ENCODE data around the gene PAK6.
A peak's percentile ranks its signal among the peaks of the same experiment; 100 is the strongest.

The PAK6 gene

GRCh38 chr15:40282869-40283614 lies 44.2 kb downstream of the PAK6 start, which contains the start of gene ANKRD63:
Gene ANKRD63 (minus strand): TSS chr15:40283064. CDS start chr15:40282586, 478 bp downstream.
- peak within 1 kb of the TSS; percentile 52; the same call in 1 of the 2 replicates for H3K4me3 ChIP-seq (ENCODE audit: low read length)
- no peak for TF ChIP-seq ZNF274 (IDR thresholded peaks at IDR 0.05; ENCODE audit: low read depth, low read length)

GRCh38 chr15:40283615-40284300 lies 44.9 kb downstream of the PAK6 start:
- TF ChIP-seq ZNF274 (IDR thresholded peaks at IDR 0.05; ENCODE audit: low read depth, low read length): no peak
- H3K4me3 ChIP-seq (ENCODE audit: low read length): no peak overlapping the region

GRCh38 chr15:40285151-40285550 lies 46.3 kb downstream of the PAK6 start:
- H3K4me3 ChIP-seq (ENCODE audit: low read length): no peak overlapping the region
- TF ChIP-seq ZNF274 (IDR thresholded peaks at IDR 0.05; ENCODE audit: low read depth, low read length): no peak

DNA sequence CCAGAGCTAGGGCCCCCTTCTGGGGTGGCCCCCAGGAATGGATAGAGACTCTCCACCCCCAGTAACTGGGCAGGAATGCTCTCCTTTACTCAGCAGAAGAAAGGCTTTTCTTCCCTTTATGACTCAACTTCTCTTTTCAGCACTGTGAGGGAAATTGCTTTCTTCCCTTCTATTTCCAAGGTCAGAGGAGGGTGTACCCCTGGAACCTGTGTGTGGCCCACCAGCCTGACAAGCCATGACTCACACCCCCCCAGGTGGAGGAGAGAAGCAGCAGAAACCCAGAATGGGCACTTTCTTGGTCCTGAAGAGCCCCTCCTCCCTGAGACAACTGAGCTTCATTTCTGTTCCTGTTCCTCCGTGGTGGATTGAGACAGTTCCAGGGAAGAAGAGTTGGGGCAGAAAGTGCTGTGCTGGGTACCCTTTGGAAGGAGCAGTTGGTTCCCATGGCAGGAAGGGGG lies 46.7 kb downstream of the PAK6 start:
- TF ChIP-seq ZNF274 (IDR thresholded peaks at IDR 0.05; ENCODE audit: low read depth, low read length): no peak
- H3K4me3 ChIP-seq (ENCODE audit: low read length): no peak overlapping the region

DNA sequence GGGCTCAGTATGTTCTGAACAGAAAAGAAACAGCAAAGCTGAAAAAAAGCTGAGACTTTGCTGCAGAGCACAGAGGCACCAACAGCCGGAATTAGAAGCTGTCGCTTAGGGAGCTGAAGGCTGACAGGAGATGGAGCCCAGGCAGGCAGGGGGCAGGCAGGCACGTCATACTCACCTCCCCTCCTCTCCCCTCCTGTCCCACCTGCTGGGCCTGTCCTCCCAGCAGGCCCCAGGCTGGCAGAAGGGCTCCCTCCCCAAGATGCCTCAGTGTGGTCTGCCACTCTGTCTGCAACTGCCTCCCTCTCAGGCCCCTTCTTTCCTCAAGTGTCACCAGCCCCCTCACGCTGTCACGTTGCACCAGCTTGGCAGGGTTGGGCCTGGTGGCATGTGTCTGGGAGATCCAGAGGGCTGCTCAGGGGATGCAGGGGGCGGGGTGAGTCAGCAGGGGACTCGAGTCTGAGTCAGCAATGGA lies 47.2 kb downstream of the PAK6 start:
- no peak for TF ChIP-seq ZNF274 (IDR thresholded peaks at IDR 0.05; ENCODE audit: low read depth, low read length)
- H3K4me3 ChIP-seq (ENCODE audit: low read length): no peak overlapping the region

GRCh38 chr15:40286794-40287193 lies 47.9 kb downstream of the PAK6 start:
- no peak for TF ChIP-seq ZNF274 (IDR thresholded peaks at IDR 0.05; ENCODE audit: low read depth, low read length)
- H3K4me3 ChIP-seq (ENCODE audit: low read length): no peak overlapping the region

GRCh38 chr15:40287505-40287904 lies 48.6 kb downstream of the PAK6 start:
- TF ChIP-seq ZNF274 (IDR thresholded peaks at IDR 0.05; ENCODE audit: low read depth, low read length): no peak
- no peak overlapping the region for H3K4me3 ChIP-seq (ENCODE audit: low read length)

- no peak overlapping the region for H3K4me3 ChIP-seq (ENCODE audit: low read length)
- TF ChIP-seq ZNF274 (IDR thresholded peaks at IDR 0.05; ENCODE audit: low read depth, low read length): no peak
Observed at GRCh38 chr15:40287968-40288367, 49.1 kb downstream of the PAK6 start.

GRCh38 chr15:40289140-40289775 lies 50.4 kb downstream of the PAK6 start:
- no peak for TF ChIP-seq ZNF274 (IDR thresholded peaks at IDR 0.05; ENCODE audit: low read depth, low read length)
- no peak overlapping the region for H3K4me3 ChIP-seq (ENCODE audit: low read length)

DNA sequence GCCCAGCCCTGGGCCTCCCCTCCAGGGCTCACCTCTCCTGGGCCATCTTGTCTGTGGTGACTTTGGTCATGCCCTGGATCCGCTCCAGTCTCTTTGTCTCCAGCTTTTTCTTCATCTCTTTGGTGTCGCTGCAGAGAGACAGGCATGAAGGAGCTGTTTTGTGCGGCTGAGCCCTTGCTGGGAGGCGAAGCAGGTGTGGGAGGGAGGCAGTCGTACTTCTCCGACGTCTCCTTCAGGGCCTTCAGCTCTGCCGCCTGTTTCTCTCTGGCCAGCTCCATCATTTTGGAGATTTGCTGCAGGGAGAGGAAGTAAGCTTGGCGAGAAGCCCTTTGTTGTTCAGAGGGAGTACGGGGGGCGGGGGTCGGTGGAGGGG lies 51.7 kb downstream of the PAK6 start:
- TF ChIP-seq ZNF274 (IDR thresholded peaks at IDR 0.05; ENCODE audit: low read depth, low read length): no peak
- no peak overlapping the region for H3K4me3 ChIP-seq (ENCODE audit: low read length)

DNA sequence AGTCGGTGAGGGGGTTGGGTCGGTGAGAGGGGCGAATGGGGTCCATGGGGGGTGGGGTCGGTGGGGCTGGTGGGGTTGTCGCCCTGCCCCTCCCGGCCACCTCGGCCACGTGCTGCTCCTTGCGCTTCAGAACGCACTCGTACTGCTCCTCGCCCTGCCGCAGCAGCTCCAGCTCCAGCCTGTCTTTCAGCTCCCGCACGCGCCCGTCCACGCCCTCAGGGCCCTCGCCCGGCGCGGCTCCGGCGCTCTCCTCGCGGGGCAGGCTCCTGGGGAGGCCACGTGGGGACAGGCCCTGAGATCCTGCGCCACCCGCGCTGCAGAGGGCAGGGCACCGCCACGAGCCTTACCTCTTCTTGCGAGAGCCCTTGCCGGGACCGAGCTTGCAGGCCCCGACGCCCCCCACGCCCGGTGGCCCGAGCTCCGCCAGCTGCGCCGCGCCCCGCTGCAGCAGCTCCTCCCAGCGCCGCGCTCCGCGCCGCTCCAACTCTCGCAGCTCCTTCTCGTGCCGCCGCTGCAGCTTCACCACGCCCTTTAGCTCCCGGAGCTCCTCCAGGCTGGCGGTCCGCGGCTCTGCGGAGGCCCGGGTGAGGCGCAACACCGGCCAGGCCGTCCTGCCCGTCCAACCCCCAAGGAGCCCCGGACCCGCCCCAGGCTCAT lies 52.2 kb downstream of the PAK6 start:
- no peak for TF ChIP-seq ZNF274 (IDR thresholded peaks at IDR 0.05; ENCODE audit: low read depth, low read length)
- no peak overlapping the region for H3K4me3 ChIP-seq (ENCODE audit: low read length)

DNA sequence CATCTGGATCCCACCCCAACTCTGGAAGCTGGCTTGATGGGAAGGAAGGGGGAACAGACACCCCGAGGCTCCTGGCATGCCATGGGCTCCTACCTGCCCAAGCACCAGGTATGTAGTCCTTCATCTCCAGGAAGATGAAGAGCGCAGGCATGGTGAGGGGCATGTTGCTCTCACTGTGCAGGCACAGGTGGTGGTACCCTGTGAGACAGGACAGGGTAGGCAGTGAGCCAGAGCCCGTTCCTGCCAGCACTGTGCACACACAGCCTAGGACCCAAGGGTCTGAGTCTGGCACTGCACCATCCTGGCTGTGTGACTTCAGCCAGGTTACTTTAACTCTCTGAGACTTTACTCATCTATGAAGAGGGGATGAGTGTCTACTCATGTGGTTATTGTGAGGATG lies 53.4 kb downstream of the PAK6 start:
- TF ChIP-seq ZNF274 (IDR thresholded peaks at IDR 0.05; ENCODE audit: low read depth, low read length): no peak
- no peak overlapping the region for H3K4me3 ChIP-seq (ENCODE audit: low read length)

DNA sequence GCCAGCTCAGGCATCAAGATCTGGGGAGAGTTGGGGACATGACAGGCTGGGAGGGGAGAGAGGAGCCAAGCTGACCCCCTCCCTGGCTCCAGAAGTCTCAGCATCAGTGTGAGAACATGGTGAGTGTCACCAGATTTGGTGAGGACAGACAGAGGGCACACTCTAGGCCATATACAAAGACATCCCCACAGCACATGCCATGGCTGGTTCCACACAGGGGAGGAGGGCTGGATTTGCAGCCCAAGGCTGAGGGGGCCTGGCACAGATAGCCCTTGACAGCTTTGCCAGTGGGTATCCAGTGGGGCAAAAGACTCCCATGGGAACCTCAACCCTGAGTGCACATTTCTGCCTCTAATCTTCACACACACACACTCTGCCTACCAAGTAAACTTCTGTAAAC lies 54.1 kb downstream of the PAK6 start:
- no peak for TF ChIP-seq ZNF274 (IDR thresholded peaks at IDR 0.05; ENCODE audit: low read depth, low read length)
- H3K4me3 ChIP-seq (ENCODE audit: low read length): no peak overlapping the region

Data from GM08714 (cell line).